GM21381 (cell line): Measurements from ENCODE around the gene PRKCG.
"Not testable (repeated sequence)": the region's sequence is repeated elsewhere in the genome, so short reads cannot be mapped to it uniquely, and the experiment has no call there.

Source experiments
- ATAC-seq: cut with Tn5 transposase; IDR thresholded peaks from one replicate; pipeline ENCODE4 v1.9.1; 2021; ENCODE audit warnings: mild to moderate bottlenecking, moderate library complexity; ENCODE audit not compliant: unreplicated experiment

PRKCG gene

DNA sequence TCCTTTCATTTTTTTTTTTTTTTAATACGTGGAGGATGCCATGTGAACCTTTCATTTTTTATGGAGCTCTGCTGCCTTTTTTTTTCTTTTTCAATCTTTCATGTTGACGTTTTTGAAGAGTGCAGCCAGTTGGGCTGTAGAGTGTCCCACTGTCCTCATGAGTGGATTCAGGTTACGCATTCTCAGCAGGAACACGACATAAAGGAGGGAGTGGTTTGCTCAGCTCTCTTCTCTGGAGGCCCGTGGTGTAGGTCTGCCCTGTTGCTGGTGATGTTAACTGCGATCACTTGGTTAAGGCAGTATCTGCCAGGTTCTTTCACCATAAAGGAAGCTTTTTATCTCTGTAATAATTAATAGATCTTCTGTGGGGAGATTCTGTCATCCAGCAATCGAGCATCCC, 54.0 kb downstream of the PRKCG start:
- no peak for ATAC-seq

DNA sequence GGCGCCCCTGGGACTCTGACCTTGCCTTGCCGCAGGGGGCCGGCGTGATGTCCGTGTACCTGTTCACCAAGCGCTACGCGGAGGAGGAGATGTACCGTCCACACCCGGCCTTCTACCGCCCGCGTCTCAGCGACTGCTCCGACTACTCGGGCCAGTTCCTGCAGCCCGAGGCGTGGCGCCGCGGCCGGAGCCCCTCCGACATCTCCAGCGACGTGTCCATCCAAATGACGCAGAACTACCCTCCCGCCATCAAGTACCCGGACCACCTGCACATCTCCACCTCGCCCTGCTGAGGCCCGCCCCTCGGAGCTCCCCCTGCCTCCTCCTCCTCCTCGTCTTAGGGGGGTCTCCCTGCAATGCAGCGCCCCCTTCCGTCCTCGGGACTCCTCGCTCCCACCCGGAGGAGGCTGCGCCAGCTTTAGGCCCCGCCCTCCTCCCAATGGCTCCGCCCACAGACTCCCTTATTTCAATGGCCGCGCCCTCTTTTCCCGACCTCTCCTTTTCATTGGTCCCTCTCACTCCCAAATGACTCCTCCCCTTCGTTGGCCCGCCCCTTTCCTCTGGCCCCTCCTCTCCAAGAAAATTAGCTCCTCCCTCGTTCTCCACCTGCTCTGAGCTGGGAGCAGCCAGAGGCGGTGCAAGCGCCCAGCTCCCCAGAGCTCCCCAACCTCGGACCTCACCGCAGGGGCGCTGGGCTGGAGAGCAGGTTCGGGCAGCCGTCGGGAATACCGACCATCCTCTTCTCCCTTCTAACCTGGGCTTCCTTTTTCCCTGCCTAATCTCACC, 60.2 kb downstream of the PRKCG start:
- ATAC-seq: no peak

DNA sequence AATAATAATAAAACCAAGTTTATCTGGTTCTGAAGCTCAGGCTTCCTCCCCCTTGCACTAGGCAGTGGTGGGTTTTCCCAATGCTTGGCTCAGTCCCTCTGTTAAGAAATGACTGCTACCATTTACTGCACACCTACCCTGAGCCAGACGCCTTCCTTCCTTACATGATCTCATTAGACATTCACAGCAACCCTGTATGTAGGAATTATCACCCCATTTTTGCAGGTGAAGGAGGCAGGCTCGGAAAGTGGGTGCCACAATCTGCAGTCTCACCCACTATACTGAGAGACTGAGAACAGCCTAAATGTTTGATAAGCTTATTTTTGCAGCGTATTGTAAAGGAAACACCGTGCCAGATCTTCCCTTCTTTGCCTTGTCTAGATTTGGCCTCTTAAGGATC, 62.4 kb downstream of the PRKCG start:
- ATAC-seq: no peak

DNA sequence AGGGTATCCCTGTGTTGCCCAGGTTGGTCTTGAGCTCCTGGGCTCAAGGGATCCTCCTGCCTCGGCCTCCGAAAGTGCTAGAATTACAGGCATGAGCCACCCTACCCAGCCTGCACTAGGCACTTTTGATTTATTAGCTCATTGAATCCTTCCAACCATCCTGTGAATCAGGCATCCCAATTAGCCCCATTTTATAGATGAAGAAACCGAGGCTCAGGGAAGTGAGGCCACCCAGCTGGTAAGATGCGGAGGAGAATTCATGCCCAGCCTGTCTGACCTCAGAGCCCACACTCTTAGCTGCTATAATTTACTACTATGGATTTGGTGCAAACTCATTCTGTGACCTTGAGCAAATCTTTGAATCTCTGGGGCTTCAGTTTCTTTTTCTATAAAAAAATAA, 62.9 kb downstream of the PRKCG start:
- ATAC-seq: no peak

DNA sequence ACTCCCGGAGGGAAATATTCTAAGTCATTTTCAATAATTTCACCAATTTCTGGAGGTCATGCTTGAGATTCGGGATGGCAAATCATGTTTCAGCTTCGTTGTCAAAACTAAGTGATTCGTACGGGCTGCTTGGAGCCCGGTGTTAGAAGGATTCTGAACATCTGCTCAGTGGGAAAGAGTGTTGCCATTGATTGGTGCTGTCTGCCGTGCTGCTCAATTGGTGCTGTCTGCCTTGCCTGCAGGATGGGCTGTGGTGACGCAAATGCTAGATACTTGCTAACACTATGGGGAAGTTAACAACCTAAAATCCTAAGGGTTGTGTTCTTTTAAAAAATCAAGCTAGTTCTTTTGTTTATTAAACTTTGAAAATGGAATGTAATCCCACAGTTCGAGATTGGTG, 63.4 kb downstream of the PRKCG start:
- no peak for ATAC-seq

DNA sequence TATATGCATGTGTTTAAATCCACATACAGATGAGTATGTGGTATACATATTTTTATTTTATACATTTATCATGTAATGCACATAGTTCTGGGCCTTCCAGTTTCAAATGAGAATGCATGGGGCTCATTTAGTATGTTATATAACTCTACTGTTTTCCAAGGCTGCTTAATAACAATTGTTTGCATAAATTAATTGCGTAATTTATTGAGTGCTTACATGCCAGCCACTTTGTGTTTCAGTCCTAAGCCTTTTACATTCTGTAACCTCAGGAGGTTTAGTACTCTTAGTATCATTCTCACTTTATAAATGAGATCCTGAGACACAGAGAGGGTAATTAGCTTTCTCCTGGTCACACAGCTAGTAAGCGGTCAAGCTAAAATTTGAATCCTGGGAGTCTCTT, 64.0 kb downstream of the PRKCG start:
- no peak for ATAC-seq

DNA sequence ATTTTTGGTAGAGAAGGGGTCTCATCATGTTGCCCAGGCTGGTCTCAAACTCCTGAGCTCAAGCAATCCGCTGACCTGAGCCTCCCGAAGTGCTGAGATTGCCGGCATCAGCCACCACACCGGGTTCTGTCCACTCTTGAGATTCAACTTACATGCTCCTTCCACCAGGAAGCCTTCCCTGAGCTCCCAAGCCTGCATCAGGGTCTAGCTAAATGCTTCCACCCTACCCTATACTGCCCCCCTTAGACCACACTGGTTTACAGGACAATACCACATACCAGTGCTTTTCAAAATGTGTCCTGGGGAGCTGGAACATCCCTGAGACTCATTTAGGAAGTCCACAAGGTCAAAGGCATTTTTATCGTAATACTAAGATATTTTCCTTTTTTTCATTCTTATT, 65.6 kb downstream of the PRKCG start:
- ATAC-seq: no peak

DNA sequence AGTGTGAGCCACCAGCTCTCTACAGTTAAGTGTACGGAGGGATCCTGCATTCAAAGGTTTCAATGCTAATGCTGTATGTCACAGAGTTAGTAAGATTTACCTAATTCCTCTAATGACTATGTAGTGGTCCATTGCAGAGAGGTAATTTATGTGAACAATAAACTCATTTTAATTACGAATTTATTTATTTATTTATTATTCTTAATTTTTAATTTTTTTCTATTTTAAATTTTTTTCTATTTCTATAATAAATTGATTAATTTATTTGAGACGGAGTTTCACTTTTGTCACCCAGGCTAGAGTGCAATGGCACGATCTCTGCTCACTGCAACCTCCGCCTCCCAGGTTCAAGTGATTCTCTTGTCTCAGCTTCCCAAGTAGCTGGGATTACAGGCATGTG, 66.6 kb downstream of the PRKCG start:
- not testable (repeated sequence) for ATAC-seq

DNA sequence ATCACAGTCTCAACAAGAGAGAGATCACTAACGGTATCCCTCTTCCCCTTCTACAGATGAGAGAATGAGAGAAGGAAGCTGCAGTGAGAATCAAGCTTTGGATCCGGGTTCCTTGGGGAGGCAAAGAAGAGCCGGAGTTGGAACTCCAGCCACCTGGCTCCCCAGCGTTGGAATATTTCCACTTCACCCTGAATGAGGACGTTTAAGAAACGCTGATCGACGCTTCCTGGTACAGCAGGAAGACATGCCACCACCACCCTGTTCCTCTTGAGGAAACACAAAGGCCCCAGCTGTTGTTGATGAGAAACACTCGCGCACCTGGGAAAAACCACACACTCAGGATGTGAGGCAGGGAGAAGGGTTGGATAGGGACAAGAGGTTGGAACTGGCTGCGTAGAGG, 69.4 kb downstream of the PRKCG start:
- ATAC-seq: no peak

DNA sequence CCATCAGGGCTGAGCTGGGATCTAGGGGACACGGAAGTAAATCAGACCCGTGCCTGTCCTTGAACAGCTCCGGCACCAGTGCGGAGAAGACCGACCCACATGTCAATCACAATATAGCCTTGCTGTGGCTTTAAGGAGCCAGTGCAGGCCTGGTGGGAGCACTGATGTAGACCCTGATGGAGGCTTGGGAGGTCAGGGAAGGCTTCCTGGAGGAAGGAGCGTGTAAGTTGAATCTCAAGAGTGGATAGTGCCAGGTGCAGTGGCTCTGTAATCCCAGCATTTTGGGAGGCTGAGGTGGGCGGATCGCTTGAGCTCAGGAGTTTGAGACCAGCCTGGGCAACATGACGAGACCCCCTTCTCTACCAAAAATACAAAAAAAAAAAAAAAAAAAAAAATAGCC, 70.0 kb downstream of the PRKCG start:
- no peak for ATAC-seq

DNA sequence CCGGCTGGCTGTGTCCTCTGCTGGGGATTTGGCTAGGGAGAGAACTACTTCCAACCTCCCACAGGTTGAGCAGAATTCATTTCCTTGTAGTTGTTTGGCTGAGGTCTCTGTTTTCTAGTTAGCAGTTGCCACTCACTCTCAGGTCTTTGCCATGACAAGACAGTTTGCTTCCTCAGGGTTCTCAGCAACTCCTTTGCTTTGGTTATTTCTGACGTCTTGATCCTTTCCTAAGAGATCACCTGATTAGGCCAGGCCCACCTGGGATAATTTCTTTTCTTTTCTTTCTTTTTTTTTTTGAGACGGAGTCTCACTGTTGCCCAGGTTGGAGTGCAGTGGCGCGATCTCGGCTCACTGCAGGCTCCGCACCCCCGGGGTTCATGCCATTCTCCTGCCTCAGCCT, 71.4 kb downstream of the PRKCG start:
- ATAC-seq: no peak
